Amniotic epithelial cell (primary cell): ENCODE measurements around the gene AKAP13.
"Not testable (repeated sequence)": the region's sequence is repeated elsewhere in the genome, so short reads cannot be mapped to it uniquely, and the experiment has no call there.

Experiments used
- DNase-seq: peaks from one replicate; pipeline ENCODE4 v3.0.0-alpha.2; 2010; ENCODE audit warnings: low read depth

The AKAP13 gene

GRCh38 chr15:85412066-85412465 is 31.7 kb downstream of the AKAP13 start:
- no peak for DNase-seq

DNA sequence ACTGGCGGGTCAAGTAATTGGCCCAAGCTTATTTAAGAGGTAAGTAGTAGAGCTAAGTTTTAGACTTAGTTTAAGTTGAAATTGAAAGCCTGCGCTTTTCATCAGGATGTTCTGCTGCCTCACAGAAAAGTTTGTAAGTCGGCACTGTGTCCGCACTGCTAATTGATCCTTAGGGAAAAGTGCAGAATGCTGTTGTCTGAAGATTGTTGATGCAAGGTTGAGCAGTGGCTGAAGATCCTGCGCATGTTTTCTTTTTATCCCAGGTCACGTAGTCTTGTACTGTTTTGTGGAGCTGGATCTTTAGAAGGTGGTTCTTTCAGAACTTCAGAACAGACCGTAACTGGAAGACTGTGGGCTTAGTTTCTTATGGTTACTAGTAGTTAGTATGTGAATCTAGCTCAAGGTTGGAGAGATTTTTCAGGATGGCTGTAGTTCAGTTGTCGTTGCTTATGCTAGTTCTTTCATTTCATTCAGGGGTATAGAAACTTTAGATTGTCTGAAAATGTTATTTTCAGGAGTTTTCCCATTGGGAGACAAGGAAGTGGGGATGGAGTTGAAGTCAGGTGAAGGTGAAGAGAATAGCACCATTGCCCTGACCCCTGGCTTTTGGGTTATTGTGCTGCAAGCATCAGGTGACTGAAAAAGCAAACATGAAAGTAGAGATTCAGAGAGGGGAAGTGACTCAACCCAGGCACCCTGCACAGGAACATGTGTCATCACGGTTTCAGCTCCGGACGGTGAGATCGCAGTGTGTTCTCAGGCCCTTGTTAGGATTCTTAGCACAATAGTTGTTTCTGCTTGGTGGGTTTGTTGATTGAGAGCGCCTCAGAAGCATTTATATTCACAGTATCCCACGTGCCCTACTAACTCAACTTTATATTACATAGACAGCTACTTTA is 32.8 kb downstream of the AKAP13 start:
- DNase-seq: peak; percentile 91

GRCh38 chr15:85414037-85414436 is 33.6 kb downstream of the AKAP13 start:
- no peak for DNase-seq

DNA sequence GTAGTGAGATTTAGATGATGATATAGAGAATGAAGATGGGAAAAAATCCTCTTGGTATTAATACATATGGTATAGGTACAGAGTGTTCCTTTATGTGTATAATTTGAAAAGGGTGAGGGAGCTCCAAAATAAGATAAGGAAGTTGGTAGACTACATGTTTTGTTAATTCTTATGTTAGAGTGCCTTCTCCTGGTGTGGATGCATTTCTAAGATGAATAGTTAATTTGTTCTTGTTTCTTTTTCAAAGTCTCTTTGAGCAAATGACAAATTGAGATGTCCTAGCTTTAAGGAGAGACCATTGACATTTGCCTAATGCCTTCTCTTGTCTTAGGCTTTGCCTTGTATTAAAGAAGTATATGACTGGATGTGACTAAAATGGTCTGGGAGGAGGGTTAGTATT is 34.1 kb downstream of the AKAP13 start:
- DNase-seq: no peak

- DNase-seq: no peak
These were observed 34.6 kb downstream of the AKAP13 start for GRCh38 chr15:85414991-85415390.

- no peak for DNase-seq
These were observed 35.4 kb downstream of the AKAP13 start for GRCh38 chr15:85415783-85416182.

DNA sequence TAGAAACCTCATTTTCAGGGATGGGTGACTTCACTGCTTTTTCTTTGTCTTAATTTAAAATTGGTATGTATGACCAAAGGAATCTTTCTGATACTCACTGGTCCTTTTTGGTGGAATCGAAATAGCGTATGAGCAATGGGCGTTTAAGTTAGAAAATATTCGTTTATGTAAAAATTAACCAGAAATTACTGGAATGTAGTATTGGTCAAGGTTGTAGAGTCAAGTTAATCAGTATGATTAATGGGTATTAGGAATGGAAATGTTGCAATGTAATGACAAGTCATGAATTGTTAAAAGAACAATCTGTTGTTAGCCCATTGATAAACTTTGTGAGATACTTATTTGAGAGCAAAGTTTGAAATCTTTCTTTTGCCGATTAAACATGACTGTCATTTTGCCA is 36.9 kb downstream of the AKAP13 start:
- no peak for DNase-seq

- no peak for DNase-seq
These were observed 38.8 kb downstream of the AKAP13 start for GRCh38 chr15:85419161-85419560.

- peak; percentile 61 for DNase-seq
These were observed 40.9 kb downstream of the AKAP13 start for GRCh38 chr15:85421116-85421925.

- DNase-seq: no peak
These were observed 42.2 kb downstream of the AKAP13 start for GRCh38 chr15:85422607-85423006.

DNA sequence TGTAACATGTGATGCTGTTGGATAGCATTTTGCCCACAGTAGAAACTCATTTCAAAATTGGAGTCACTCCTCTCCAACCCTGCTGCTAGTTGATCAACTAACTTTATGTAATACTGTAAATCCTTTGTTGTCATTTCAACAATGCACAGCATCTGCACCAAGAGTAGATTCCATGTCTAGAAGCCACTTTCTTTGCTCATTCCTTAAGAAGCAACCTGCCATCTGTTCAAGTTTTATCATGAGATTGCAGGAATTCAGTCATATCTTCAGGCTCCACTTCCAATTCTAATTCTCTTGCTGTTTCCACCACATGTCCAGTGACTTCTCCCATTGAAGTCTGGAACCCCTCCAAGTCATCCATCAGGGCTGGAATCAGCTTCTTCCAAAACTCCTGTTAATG is 42.9 kb downstream of the AKAP13 start:
- DNase-seq: no peak

DNA sequence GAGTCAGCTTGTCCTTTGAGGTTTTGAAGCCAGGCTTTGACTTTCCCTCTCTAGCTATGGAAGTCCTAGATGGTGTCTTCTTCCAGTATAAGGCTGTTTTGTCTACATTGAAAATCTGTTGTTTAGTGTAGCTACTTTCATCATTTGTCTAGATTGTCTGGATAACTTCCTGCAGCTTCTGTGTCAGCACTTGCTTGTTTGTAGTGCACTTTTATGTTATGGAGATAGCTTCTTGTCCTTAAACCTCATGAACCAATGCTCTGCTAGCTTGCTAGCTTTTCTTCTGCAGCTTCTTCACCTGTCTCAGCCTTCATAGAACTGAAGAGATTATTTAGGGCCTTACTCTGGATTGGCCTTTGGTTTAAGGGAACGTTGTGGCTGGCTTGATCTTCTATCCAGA is 43.8 kb downstream of the AKAP13 start:
- no peak for DNase-seq

- no peak for DNase-seq
These were observed 46.1 kb downstream of the AKAP13 start for GRCh38 chr15:85426481-85426880.

DNA sequence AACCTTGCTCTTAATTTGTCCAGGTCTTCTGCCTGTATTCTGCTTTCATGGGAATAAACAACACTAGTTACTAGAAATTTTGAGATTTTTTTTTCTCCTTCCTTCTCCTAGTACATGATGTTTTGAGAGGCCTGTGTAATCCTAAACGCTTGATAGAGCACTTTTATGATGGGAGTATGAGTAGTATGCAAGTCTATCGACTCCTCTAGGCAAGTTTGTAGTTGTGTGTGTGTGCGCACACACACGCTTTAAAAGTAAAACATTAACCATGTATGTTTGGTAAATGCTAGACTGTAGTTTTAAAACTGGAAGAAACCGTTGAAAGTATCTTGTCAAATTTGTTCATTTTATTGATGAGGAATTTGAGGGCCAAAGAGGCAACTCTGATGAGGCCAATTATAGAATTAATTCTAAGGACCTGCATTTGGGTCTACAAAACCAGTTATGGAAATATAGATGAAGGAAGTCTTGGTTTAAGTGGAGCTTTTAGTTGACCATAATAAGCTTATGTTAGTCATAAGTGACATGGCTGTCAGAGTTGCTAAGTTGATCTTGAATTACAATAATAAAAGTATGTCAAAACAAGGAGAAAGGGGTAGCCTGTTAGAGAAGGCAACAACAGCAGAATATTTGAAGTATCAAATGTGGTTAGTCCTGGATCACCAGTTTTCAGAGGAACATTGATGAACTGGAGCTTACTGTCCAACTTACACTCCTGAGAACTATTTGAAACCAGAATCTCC is 47.1 kb downstream of the AKAP13 start:
- DNase-seq: no peak

- DNase-seq: no peak
These were observed 49.1 kb downstream of the AKAP13 start for GRCh38 chr15:85429522-85429921.

GRCh38 chr15:85430406-85431204 is 50.2 kb downstream of the AKAP13 start:
- no peak for DNase-seq

- DNase-seq: no peak
These were observed 59.6 kb downstream of the AKAP13 start for GRCh38 chr15:85439996-85440395.

GRCh38 chr15:85440451-85440850 is 60.0 kb downstream of the AKAP13 start:
- DNase-seq: no peak

DNA sequence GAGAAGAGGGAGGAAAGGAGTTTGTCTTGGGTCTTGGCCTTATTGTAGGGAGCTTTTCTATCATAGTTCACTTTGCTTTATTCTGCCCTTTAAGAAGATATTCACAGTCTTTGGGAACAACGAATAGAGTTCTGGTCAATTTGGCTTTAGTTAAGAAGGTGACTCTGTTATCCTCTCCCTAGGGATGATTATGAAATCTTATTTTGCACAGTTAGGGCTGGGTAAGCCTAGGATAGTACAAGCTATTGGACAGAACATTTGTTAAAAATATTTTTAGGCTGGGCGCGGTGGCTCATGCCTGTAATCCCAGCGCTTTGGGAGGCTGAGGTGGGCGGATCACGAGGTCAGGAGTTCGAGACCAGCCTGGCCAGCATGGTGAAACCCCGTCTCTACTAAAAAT is 61.5 kb downstream of the AKAP13 start:
- DNase-seq: not testable (repeated sequence)

GRCh38 chr15:85443046-85443445 is 62.6 kb downstream of the AKAP13 start:
- DNase-seq: no peak

DNA sequence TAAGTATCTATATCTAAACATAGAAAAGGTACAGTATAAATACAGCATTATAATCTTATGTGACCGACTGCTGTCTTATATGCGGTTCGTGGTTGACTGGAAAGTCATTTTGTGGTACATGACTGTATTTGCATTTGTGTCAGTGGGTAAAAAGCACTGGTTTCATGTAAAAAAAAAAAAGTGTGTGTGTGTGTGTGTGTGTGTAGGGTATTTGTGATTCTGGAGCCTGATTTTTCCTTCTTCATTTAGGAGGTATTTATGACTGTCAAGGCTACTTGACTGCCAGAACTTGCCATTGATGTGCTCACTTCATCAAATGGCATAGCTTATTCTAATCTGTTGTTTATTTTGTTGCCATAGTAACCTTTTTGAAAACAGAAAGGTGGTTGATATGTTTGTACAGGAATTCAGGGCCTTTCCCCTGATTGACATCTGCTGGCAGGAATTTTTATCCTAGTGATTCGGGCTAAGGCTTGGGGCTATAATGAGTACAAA is 63.2 kb downstream of the AKAP13 start:
- DNase-seq: peak; percentile 86
